HepG2 (cell line): ENCODE results near the gene PRUNE1. TPM values are rescaled to one million over a fixed set of nuclear protein-coding genes. Genes with fewer than 3 reads are reported as not detected.
A peak's percentile ranks its signal among the peaks of the same experiment; 100 is the strongest.

Experiments
- BCL6 ChIP-seq: IDR thresholded peaks from 2 replicates; pipeline ENCODE4 v1.6.1; 2016; ENCODE audit warnings: missing genetic modification reagents, missing compliant biosample characterization
- DNMT3B ChIP-seq: conservative IDR thresholded peaks from 2 replicates; pipeline ENCODE4 v1.6.1; 2016; ENCODE audit warnings: missing biosample characterization, control low read depth
- E2F1 ChIP-seq: sonication (generic); formaldehyde crosslinking; IDR thresholded peaks from 2 replicates; pipeline ENCODE4 v1.5.0; 2020; ENCODE audit warnings: missing genetic modification reagents
- EEA1 ChIP-seq: sonication (generic); formaldehyde crosslinking; IDR thresholded peaks from 2 replicates; pipeline ENCODE4 v1.5.1; 2020; ENCODE audit warnings: mild to moderate bottlenecking, missing genetic modification reagents, borderline replicate concordance
- EED ChIP-seq: sonication (generic); formaldehyde crosslinking; IDR thresholded peaks from 2 replicates; pipeline ENCODE4 v1.5.0; 2020; ENCODE audit warnings: mild to moderate bottlenecking, missing genetic modification reagents
- HOXD1 ChIP-seq: sonication (generic); formaldehyde crosslinking; IDR thresholded peaks from 2 replicates; pipeline ENCODE4 v1.5.0; 2020; ENCODE audit warnings: missing genetic modification reagents
- IRF2 ChIP-seq: IDR thresholded peaks from 2 replicates; pipeline ENCODE4 v1.6.1; 2018; ENCODE audit warnings: missing genetic modification reagents, missing compliant biosample characterization
- MED1 ChIP-seq: sonication (generic); formaldehyde crosslinking; IDR thresholded peaks from 2 replicates; pipeline ENCODE4 v1.4.0; 2020; ENCODE audit warnings: missing genetic modification reagents
- MYNN ChIP-seq: sonication (generic); formaldehyde crosslinking; IDR thresholded peaks from 2 replicates; pipeline ENCODE4 v1.4.0; 2020; ENCODE audit warnings: mild to moderate bottlenecking, low read depth, missing genetic modification reagents
- NR2C2 ChIP-seq: sonication (generic); formaldehyde crosslinking; IDR thresholded peaks from 2 replicates; pipeline ENCODE4 v1.4.0; 2020; ENCODE audit warnings: missing genetic modification reagents, mild to moderate bottlenecking, moderate library complexity, borderline replicate concordance
- POGZ ChIP-seq: sonication (generic); formaldehyde crosslinking; IDR thresholded peaks from 2 replicates; pipeline ENCODE4 v1.4.0; 2020; ENCODE audit warnings: mild to moderate bottlenecking, missing genetic modification reagents
- SP1 ChIP-seq, 2 experiments: fragments of 450-650 bp in 1 of 2; sonication (generic) in 1 of 2; formaldehyde crosslinking in 1 of 2; IDR thresholded peaks; 2 replicates each; pipeline versions ENCODE4 v1.4.0 to v1.6.1; 2016 to 2020; ENCODE audit warnings: missing genetic modification reagents in 1 of 2
- SP5 ChIP-seq: IDR thresholded peaks from 2 replicates; pipeline ENCODE4 v1.6.1; 2016; ENCODE audit warnings: low read depth, borderline replicate concordance
- TEAD3 ChIP-seq: optimal IDR thresholded peaks from 2 replicates; pipeline ENCODE3; 2016; ENCODE audit warnings: borderline replicate concordance
- ZBTB14 ChIP-seq: sonication (generic); formaldehyde crosslinking; IDR thresholded peaks from 2 replicates; pipeline ENCODE4 v1.4.0; 2020; ENCODE audit warnings: missing genetic modification reagents
- ZBTB42 ChIP-seq: sonication (generic); formaldehyde crosslinking; IDR thresholded peaks from 2 replicates; pipeline ENCODE4 v1.5.0; 2020; ENCODE audit warnings: mild to moderate bottlenecking, missing genetic modification reagents
- ZKSCAN8 ChIP-seq: IDR thresholded peaks from 2 replicates; pipeline ENCODE4 v1.6.1; 2016; ENCODE audit warnings: borderline replicate concordance, missing genetic modification reagents, missing compliant biosample characterization
- ZNF121 ChIP-seq: sonication (generic); formaldehyde crosslinking; IDR thresholded peaks from 2 replicates; pipeline ENCODE4 v1.5.0; 2020; ENCODE audit warnings: mild to moderate bottlenecking, missing genetic modification reagents
- ZNF263 ChIP-seq: sonication (generic); formaldehyde crosslinking; IDR thresholded peaks from 2 replicates; pipeline ENCODE4 v1.4.0; 2020; ENCODE audit warnings: missing genetic modification reagents
- ZNF614 ChIP-seq: IDR thresholded peaks from 2 replicates; pipeline ENCODE4 v1.6.1; 2018; ENCODE audit warnings: missing biosample characterization, missing genetic modification reagents, inconsistent platforms, borderline replicate concordance
- ZNF644 ChIP-seq: IDR thresholded peaks from 2 replicates; pipeline ENCODE4 v1.6.1; 2016; ENCODE audit warnings: low read depth
- ZNF660 ChIP-seq: sonication (generic); formaldehyde crosslinking; IDR thresholded peaks from 2 replicates; pipeline ENCODE4 v1.5.1; 2020; ENCODE audit warnings: mild to moderate bottlenecking, low read depth, missing genetic modification reagents, borderline replicate concordance
- ZNF749 ChIP-seq: sonication (generic); formaldehyde crosslinking; IDR thresholded peaks from 2 replicates; pipeline ENCODE4 v1.8.0; 2022; ENCODE audit warnings: mild to moderate bottlenecking, missing genetic modification reagents, moderate library complexity, borderline replicate concordance
- ZNF75D ChIP-seq: sonication (generic); formaldehyde crosslinking; IDR thresholded peaks from 2 replicates; pipeline ENCODE4 v1.8.1; 2023; ENCODE audit warnings: missing genetic modification reagents, mild to moderate bottlenecking, borderline replicate concordance
- polyA plus RNA-seq, 8 experiments: library from polyadenylated mRNA; depleted of rRNA in 3 of 8; stranded (reverse) in 7 of 8; unstranded in 1 of 8; fragments of >200 nt; fragmentation: Illumina TruSeq in 4 of 8; extraction: Trizol in 4 of 8; gene quantifications; 2 replicates each; pipeline versions ENCODE4 v1.2.1 to v1.2.3, GENCODE V29; 2011 to 2016; ENCODE audit warnings: low read depth in 4 of 8, missing spikeins in 1 of 8, mixed read lengths in 1 of 8; ENCODE audit not compliant: insufficient read depth in 1 of 8
- total RNA-seq, 5 experiments: library from RNA; depleted of rRNA; stranded (reverse); fragments of >200 nt; fragmentation: Illumina TruSeq; extraction: Trizol; gene quantifications; 2 replicates each; pipeline ENCODE4 v1.2.3, GENCODE V29; 2016; ENCODE audit warnings: low read depth in 1 of 5
- TF ChIP-seq, protein P1 (sequence below): sonication (generic); formaldehyde crosslinking; IDR thresholded peaks from 2 replicates; pipeline ENCODE4 v1.4.0; 2020; ENCODE audit warnings: missing genetic modification reagents, low read depth, mild to moderate bottlenecking, borderline replicate concordance
- TF ChIP-seq, protein P2 (sequence below): IDR thresholded peaks from 2 replicates; pipeline ENCODE4 v1.6.1; 2016; ENCODE audit warnings: low read depth
- TF ChIP-seq, protein P3 (sequence below): IDR thresholded peaks from 2 replicates; pipeline ENCODE4 v1.6.1; 2016; ENCODE audit warnings: low read depth, borderline replicate concordance

The PRUNE1 gene
- total and polyA plus RNA-seq, 2 of the 13 experiments (the other 11 are each of a cell fraction or from before 2014, with no cell fraction given): 19.0 to 31.9 TPM

DNA sequence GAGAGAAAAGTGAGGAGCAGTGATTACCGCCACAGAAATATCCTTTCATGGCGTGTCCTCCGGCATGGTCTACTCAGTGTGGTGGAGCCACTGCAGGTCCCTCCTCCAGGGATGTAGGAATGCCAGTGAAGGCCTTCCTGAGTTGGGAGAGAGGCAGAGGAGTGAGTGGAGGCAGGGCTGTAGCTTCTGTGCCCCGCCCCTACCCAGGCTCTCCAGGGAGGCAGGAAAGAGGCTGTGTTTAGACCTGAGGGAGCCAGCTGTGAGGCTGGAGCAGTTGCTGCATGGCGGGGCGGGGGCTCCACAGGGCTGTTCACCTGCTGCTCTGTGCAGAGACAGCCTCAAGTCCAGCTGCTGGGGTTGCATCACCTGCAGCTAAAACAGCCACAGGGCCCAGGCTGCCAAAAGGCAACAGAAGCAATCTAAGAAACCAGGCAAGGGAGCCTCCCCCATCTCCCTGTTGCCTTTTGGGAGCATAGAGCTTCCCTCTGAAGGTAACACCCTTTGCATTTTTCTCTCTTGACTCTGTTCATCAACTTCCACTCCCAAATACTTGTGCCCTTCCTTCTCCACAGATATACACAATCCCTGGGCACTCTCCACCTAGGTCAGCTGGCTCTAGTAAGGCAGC, 27.0 kb upstream of the PRUNE1 start (continued):
- TF ChIP-seq ZNF121 (CRISPR knock-in tag) (no peak), MYNN (CRISPR knock-in tag) (no peak), ZNF749 (no peak), ZNF614 (CRISPR knock-in tag) (peak; percentile 24; the same call in 1 of the 2 replicates), IRF2 (CRISPR knock-in tag) (no peak), HOXD1 (no peak), ZNF660 (CRISPR knock-in tag) (no peak), SP1 (IDR thresholded peaks at IDR 0.05) (no peak), SP1 (CRISPR knock-in tag; IDR thresholded peaks at IDR 0.05) (no peak; the same call in 1 of the 2 replicates), TEAD3 (CRISPR knock-in tag) (peak; percentile 61), EEA1 (CRISPR knock-in tag) (no peak), BCL6 (CRISPR knock-in tag) (0 out of 2 replicates have a peak, but pooled peaks have one; percentile 35), MED1 (CRISPR knock-in tag) (no peak), SP5 (CRISPR knock-in tag) (peak; percentile 82), ZBTB14 (CRISPR knock-in tag) (no peak), NR2C2 (CRISPR knock-in tag) (no peak), E2F1 (CRISPR knock-in tag) (no peak), ZNF644 (CRISPR knock-in tag) (no peak), ZBTB42 (CRISPR knock-in tag) (peak; percentile 89; the same call in 1 of the 2 replicates), EED (no peak), ZNF75D (CRISPR knock-in tag) (no peak), ZNF263 (peak; percentile 84), POGZ (no peak), DNMT3B (CRISPR knock-in tag) (no peak), ZKSCAN8 (CRISPR knock-in tag) (no peak)
- TF ChIP-seq, protein P1, sequence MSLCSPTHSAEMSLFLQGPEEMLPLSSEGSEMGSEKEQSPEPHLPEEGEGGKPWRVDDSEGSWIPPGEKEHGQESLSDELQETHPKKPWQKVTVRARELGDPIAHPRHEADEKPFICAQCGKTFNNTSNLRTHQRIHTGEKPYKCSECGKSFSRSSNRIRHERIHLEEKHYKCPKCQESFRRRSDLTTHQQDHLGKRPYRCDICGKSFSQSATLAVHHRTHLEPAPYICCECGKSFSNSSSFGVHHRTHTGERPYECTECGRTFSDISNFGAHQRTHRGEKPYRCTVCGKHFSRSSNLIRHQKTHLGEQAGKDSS (CRISPR knock-in tag): peak; percentile 32; the same call in 1 of the 2 replicates
- TF ChIP-seq, protein P2, sequence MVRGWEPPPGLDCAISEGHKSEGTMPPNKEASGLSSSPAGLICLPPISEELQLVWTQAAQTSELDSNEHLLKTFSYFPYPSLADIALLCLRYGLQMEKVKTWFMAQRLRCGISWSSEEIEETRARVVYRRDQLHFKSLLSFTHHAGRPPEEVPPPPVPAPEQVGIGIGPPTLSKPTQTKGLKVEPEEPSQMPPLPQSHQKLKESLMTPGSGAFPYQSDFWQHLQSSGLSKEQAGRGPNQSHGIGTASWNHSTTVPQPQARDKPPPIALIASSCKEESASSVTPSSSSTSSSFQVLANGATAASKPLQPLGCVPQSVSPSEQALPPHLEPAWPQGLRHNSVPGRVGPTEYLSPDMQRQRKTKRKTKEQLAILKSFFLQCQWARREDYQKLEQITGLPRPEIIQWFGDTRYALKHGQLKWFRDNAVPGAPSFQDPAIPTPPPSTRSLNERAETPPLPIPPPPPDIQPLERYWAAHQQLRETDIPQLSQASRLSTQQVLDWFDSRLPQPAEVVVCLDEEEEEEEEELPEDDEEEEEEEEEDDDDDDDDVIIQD (CRISPR knock-in tag): peak; percentile 37; the same call in 1 of the 2 replicates
- TF ChIP-seq, protein P3, sequence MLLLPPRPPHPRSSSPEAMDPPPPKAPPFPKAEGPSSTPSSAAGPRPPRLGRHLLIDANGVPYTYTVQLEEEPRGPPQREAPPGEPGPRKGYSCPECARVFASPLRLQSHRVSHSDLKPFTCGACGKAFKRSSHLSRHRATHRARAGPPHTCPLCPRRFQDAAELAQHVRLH (CRISPR knock-in tag): no peak
